Activated CD4-positive, alpha-beta T cell treated with anti-CD3 and anti-CD28 coated beads, Interleukin-2, amount 10 ng/mL, durations not matched to agents 7 days and 5 days (primary cell): ENCODE data around the gene NTM. TPM values are rescaled to one million over a fixed set of nuclear protein-coding genes. Genes with fewer than 3 reads are reported as not detected.

Experiments used
- CTCF ChIA-PET: fragments of 350-600 bp; sonication (Branson Sonifier 250); formaldehyde crosslinking; loops from one replicate; lab custom pipeline; 2021; ENCODE audit warnings: antibody characterized with exemption; lab: Charles Lee
- POLR2A ChIA-PET: fragments of 350-600 bp; sonication (Branson Sonifier 250); formaldehyde crosslinking; loops from one replicate; lab custom pipeline; 2021; ENCODE audit warnings: antibody characterized with exemption; lab: Charles Lee
- DNase-seq: peaks from one replicate; pipeline ENCODE4 v3.0.0-alpha.2; 2020
- H3K27ac Mint-ChIP-seq: one replicate; pipeline ENCODE4 v1.8.0; 2021; ENCODE audit warnings: mild to moderate bottlenecking, moderate library complexity, mixed read lengths
- H3K27me3 Mint-ChIP-seq: one replicate; pipeline ENCODE4 v1.8.0; 2021; ENCODE audit warnings: mixed read lengths
- H3K36me3 Mint-ChIP-seq: one replicate; pipeline ENCODE4 v1.8.0; 2021; ENCODE audit warnings: low read depth, mixed read lengths
- H3K4me1 Mint-ChIP-seq: one replicate; pipeline ENCODE4 v1.8.0; 2021; ENCODE audit warnings: mixed read lengths
- H3K4me3 Mint-ChIP-seq: one replicate; pipeline ENCODE4 v1.8.0; 2021; ENCODE audit warnings: mild to moderate bottlenecking, moderate library complexity, mixed read lengths
- H3K9me3 Mint-ChIP-seq: one replicate; pipeline ENCODE4 v1.8.0; 2021; ENCODE audit warnings: mixed read lengths
- total RNA-seq, 2 experiments: library from RNA; stranded (reverse); gene quantifications; one replicate each; pipeline ENCODE4 v1.2.3, GENCODE V29; 2021

The NTM gene
- total RNA-seq, 2 experiments from 2014 or later, result not detected

GRCh38 chr11:131942878-131943277 lies 572.5 kb downstream of the NTM start:
- no peak overlapping the region for H3K4me3 Mint-ChIP-seq
- H3K9me3 Mint-ChIP-seq, result no peaks in the 10 kb centered on the region
- no peak overlapping the region for H3K27ac Mint-ChIP-seq
- ChIA-PET CTCF (no interaction called here), POLR2A (no interaction called here)
- H3K27me3 Mint-ChIP-seq, result no peaks in the 10 kb centered on the region
- no peak for DNase-seq
- H3K36me3 Mint-ChIP-seq, result no peaks in the 10 kb centered on the region
- H3K4me1 Mint-ChIP-seq, result no peaks in the 10 kb centered on the region

- Mint-ChIP-seq H3K4me1 (no peaks in the 10 kb centered on the region), H3K4me3 (no peak overlapping the region), H3K36me3 (no peaks in the 10 kb centered on the region), H3K9me3 (no peaks in the 10 kb centered on the region), H3K27me3 (no peaks in the 10 kb centered on the region), H3K27ac (no peak overlapping the region)
- ChIA-PET CTCF (no interaction called here), POLR2A (no interaction called here)
- no peak for DNase-seq
These were observed 572.9 kb downstream of the NTM start for GRCh38 chr11:131943295-131943694.

- Mint-ChIP-seq H3K27me3 (no peaks in the 10 kb centered on the region), H3K27ac (no peak overlapping the region), H3K4me3 (no peak overlapping the region), H3K36me3 (no peaks in the 10 kb centered on the region), H3K9me3 (no peaks in the 10 kb centered on the region), H3K4me1 (no peaks in the 10 kb centered on the region)
- ChIA-PET POLR2A (interaction anchor here (0.6 kb wide), 1 partner anchor 10 kb away, joined by 4 read pairs; no protein-coding TSS in a partner anchor), CTCF (no interaction called here)
- no peak for DNase-seq
These were observed 574.3 kb downstream of the NTM start for GRCh38 chr11:131944736-131945135.

- Mint-ChIP-seq H3K27me3 (no peaks in the 10 kb centered on the region), H3K4me1 (no peaks in the 10 kb centered on the region), H3K4me3 (no peak overlapping the region), H3K9me3 (no peaks in the 10 kb centered on the region), H3K36me3 (no peaks in the 10 kb centered on the region), H3K27ac (no peak overlapping the region)
- no peak for DNase-seq
- POLR2A ChIA-PET, result no interaction called here
- CTCF ChIA-PET, result no interaction called here
These were observed 575.3 kb downstream of the NTM start for GRCh38 chr11:131945706-131946105.

- no peak for DNase-seq
- CTCF ChIA-PET, result no interaction called here
- H3K4me3 Mint-ChIP-seq, result no peak overlapping the region
- POLR2A ChIA-PET, result no interaction called here
- no peaks in the 10 kb centered on the region for H3K27me3 Mint-ChIP-seq
- no peak overlapping the region for H3K27ac Mint-ChIP-seq
- no peaks in the 10 kb centered on the region for H3K9me3 Mint-ChIP-seq
- no peaks in the 10 kb centered on the region for H3K4me1 Mint-ChIP-seq
- H3K36me3 Mint-ChIP-seq, result no peaks in the 10 kb centered on the region
These were observed 577.1 kb downstream of the NTM start for GRCh38 chr11:131947511-131947910.

- CTCF ChIA-PET, result no interaction called here
- Mint-ChIP-seq H3K27ac (no peak overlapping the region), H3K4me1 (no peaks in the 10 kb centered on the region), H3K36me3 (no peaks in the 10 kb centered on the region), H3K27me3 (no peaks in the 10 kb centered on the region), H3K9me3 (no peaks in the 10 kb centered on the region), H3K4me3 (no peak overlapping the region)
- POLR2A ChIA-PET, result no interaction called here
- DNase-seq, result no peak
These were observed 580.7 kb downstream of the NTM start for GRCh38 chr11:131951121-131951520.

- ChIA-PET CTCF (no interaction called here), POLR2A (no interaction called here)
These were observed 583.7 kb downstream of the NTM start for GRCh38 chr11:131954146-131954545.

GRCh38 chr11:131955904-131956303 lies 585.5 kb downstream of the NTM start:
- peaks cover 3% of the 10 kb centered on the region for H3K9me3 Mint-ChIP-seq
- H3K27me3 Mint-ChIP-seq, result no peaks in the 10 kb centered on the region
- POLR2A ChIA-PET, result no interaction called here
- CTCF ChIA-PET, result interaction anchor here (0.5 kb wide), 1 partner anchor 7 kb away, joined by 3 read pairs; no protein-coding TSS in a partner anchor
- no peak overlapping the region for H3K4me3 Mint-ChIP-seq
- no peaks in the 10 kb centered on the region for H3K4me1 Mint-ChIP-seq
- DNase-seq, result no peak
- H3K27ac Mint-ChIP-seq, result no peak overlapping the region
- H3K36me3 Mint-ChIP-seq, result no peaks in the 10 kb centered on the region

More at GRCh38 chr11:131954146-131954545, 583.7 kb downstream of the NTM start:
- Mint-ChIP-seq H3K4me1 (no peaks in the 10 kb centered on the region), H3K27me3 (no peaks in the 10 kb centered on the region), H3K36me3 (no peaks in the 10 kb centered on the region), H3K4me3 (no peak overlapping the region), H3K27ac (no peak overlapping the region), H3K9me3 (peaks cover 3% of the 10 kb centered on the region)
- DNase-seq, result no peak

GRCh38 chr11:131957201-131957600 lies 586.8 kb downstream of the NTM start:
- POLR2A ChIA-PET, result no interaction called here
- no peak overlapping the region for H3K4me3 Mint-ChIP-seq
- H3K9me3 Mint-ChIP-seq, result peaks cover 3% of the 10 kb centered on the region
- H3K4me1 Mint-ChIP-seq, result no peaks in the 10 kb centered on the region
- no peaks in the 10 kb centered on the region for H3K36me3 Mint-ChIP-seq
- DNase-seq, result no peak
- H3K27me3 Mint-ChIP-seq, result no peaks in the 10 kb centered on the region
- H3K27ac Mint-ChIP-seq, result no peak overlapping the region
- CTCF ChIA-PET, result no interaction called here

- Mint-ChIP-seq H3K9me3 (peaks cover 3% of the 10 kb centered on the region), H3K27ac (no peak overlapping the region), H3K36me3 (no peaks in the 10 kb centered on the region), H3K4me1 (no peaks in the 10 kb centered on the region), H3K4me3 (no peak overlapping the region), H3K27me3 (no peaks in the 10 kb centered on the region)
- DNase-seq, result no peak
- ChIA-PET CTCF (no interaction called here), POLR2A (no interaction called here)
These were observed 587.5 kb downstream of the NTM start for GRCh38 chr11:131957875-131958274.

- Mint-ChIP-seq H3K4me1 (no peaks in the 10 kb centered on the region), H3K27ac (no peak overlapping the region), H3K4me3 (no peak overlapping the region), H3K36me3 (no peaks in the 10 kb centered on the region), H3K27me3 (no peaks in the 10 kb centered on the region), H3K9me3 (peaks cover 3% of the 10 kb centered on the region)
- POLR2A ChIA-PET, result no interaction called here
- no peak for DNase-seq
- CTCF ChIA-PET, result no interaction called here
These were observed 592.4 kb downstream of the NTM start for GRCh38 chr11:131962818-131963217.

- H3K27me3 Mint-ChIP-seq, result no peaks in the 10 kb centered on the region
- ChIA-PET CTCF (no interaction called here), POLR2A (no interaction called here)
- H3K36me3 Mint-ChIP-seq, result no peaks in the 10 kb centered on the region
- DNase-seq, result no peak
- H3K27ac Mint-ChIP-seq, result no peak overlapping the region
- no peaks in the 10 kb centered on the region for H3K4me1 Mint-ChIP-seq
- no peak overlapping the region for H3K4me3 Mint-ChIP-seq
- no peaks in the 10 kb centered on the region for H3K9me3 Mint-ChIP-seq
These were observed 594.5 kb downstream of the NTM start for GRCh38 chr11:131964698-131965483.

GRCh38 chr11:131965504-131965903 lies 595.1 kb downstream of the NTM start:
- POLR2A ChIA-PET, result no interaction called here
- Mint-ChIP-seq H3K4me3 (no peak overlapping the region), H3K27me3 (no peaks in the 10 kb centered on the region), H3K36me3 (no peaks in the 10 kb centered on the region), H3K9me3 (no peaks in the 10 kb centered on the region), H3K4me1 (no peaks in the 10 kb centered on the region), H3K27ac (no peak overlapping the region)
- CTCF ChIA-PET, result no interaction called here
- no peak for DNase-seq

- no peaks in the 10 kb centered on the region for H3K4me1 Mint-ChIP-seq
- no peaks in the 10 kb centered on the region for H3K36me3 Mint-ChIP-seq
- H3K4me3 Mint-ChIP-seq, result no peak overlapping the region
- no peaks in the 10 kb centered on the region for H3K27me3 Mint-ChIP-seq
- no peaks in the 10 kb centered on the region for H3K9me3 Mint-ChIP-seq
- no peak overlapping the region for H3K27ac Mint-ChIP-seq
- DNase-seq, result no peak
- POLR2A ChIA-PET, result no interaction called here
- CTCF ChIA-PET, result no interaction called here
These were observed 596.3 kb downstream of the NTM start for GRCh38 chr11:131966667-131967066.
